UCSD-AML1 (cell line): ENCODE results near the gene PARP12.

Source experiments
- DNase-seq: peaks from one replicate; lab custom pipeline; 2025; ENCODE audit not compliant: unreplicated experiment; lab: John Stamatoyannopoulos, UW

Gene PARP12

GRCh38 chr7:140059273-140060242, 3.2 kb downstream of the PARP12 start:
- peak; percentile 8 for DNase-seq

GRCh38 chr7:140058517-140058916, 4.2 kb downstream of the PARP12 start:
- no peak for DNase-seq

GRCh38 chr7:140057143-140057535, 5.6 kb downstream of the PARP12 start:
- DNase-seq: no peak

DNA sequence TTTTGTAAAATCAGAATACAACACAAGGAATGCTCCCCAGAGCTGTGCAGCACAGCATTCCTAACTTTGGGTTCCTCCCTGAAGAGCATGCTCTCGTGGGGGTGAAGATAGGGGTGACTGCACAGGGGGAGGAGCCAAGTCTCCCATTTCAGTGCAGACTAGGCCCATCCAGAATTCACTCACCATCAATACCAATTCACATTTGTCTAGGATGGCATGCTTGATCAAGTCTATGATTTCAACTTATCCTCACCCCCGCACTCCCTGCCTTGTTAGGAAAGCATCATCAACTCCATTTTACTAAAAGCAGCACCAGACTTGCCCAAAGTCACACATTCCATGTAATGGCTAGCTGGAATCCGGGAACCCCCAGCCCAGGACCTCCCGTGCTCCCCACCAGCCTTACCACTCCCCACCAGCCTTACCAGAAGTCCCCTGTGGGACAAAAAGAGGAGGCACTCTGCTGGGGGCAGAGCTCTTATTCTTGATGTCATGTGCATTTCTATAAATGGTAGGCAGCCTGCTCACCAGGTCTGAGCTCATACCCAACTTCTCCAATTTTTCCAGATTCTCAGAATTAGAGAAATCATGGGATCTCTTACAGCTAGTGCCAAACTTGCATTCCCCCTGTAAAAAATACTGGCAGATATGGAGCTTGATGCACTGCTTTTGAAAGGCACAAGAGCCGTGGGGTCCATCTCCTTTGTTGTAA, 6.2 kb downstream of the PARP12 start:
- no peak for DNase-seq

DNA sequence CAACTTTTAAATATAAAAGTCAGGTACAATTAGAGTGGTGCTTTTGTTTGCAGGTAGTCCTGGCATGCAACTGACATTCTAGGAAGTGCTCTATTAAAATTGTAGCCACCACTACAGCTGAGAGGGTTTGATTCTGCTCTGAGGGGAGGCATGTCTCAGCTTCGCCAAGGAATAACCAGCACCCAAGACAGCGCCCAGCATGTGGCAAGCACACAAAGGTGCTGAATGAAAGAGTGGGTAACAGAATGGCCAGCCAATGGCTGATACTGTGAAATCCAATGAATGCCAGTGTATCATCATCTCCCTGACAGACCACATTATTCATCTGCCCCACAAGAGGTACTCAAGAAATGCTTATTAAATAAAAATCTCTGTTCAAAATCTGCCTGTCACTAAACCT, 6.9 kb downstream of the PARP12 start:
- no peak for DNase-seq

GRCh38 chr7:140054751-140055150, 8.0 kb downstream of the PARP12 start:
- no peak for DNase-seq

DNA sequence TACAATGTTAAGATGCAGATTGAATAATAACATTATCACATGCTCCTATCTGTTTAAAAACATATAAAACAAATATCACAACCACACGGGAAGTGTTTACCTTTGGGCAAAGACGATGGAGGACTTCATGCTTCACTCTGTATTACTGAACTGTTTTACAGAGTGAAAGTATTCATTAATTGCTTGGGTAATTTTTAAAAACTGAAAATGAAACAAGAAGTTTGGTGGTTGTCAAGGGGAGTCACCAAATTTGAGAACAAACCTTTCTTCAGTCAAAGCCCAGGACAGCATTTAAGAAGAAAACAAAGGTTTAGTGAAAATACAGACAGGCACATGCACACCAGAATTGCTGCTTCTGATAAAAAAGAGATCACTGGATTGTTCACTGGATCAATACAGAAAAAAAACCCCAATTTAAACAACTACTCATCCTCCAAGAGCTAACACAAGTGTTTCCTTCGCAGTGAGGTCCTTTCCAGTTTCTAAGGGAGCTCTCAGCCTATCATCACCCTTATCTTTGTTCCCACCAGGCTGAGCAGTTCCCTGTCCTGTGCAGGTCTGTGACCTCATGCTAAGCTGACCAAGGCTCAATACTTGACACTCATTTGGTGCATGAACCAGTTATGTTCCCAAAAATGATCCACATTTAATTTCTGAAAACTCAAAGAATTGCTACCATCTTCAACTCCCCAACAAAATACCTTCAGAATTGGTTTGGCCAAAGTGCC, 8.8 kb downstream of the PARP12 start:
- DNase-seq: no peak

DNA sequence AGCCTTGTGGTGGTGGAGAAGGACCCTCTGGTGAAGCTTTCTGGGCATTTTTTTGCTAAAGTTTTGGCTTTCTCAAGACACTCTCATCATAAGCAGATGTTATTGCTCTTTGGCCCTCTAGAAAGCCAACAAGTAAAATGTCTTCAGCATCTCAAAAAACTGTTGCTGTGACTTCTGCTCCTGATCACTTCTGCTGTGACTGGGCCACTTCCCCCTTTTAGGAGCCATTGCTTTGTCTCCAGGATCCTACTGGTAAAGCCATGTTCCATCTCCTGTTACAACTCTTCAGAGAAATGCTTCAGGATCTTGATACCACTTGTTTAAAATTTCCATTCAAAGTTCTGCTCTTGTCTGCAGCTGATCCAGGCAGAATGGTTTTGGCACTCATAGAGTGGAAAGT, 10.9 kb downstream of the PARP12 start:
- DNase-seq: no peak

DNA sequence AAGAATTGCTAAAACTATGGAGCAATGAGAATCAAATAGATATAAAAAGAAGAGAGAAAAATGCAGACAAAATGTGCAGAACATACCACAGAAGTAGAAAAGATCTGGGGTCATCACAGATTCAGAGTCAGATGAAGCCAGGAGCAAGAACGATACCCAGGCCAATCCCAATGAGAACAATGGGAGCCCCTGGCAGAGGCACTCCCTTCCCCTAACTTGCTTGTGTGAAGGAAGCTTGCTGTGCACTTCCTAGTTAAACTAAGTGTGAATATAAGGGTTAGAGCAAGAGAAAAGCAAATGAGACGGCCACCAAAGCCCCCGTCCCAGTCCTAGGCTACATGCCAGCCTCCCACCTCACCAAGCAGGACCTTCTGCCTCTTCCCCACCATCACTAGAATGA, 12.7 kb downstream of the PARP12 start:
- no peak for DNase-seq

GRCh38 chr7:140049339-140050024, 13.3 kb downstream of the PARP12 start:
- DNase-seq: no peak

DNA sequence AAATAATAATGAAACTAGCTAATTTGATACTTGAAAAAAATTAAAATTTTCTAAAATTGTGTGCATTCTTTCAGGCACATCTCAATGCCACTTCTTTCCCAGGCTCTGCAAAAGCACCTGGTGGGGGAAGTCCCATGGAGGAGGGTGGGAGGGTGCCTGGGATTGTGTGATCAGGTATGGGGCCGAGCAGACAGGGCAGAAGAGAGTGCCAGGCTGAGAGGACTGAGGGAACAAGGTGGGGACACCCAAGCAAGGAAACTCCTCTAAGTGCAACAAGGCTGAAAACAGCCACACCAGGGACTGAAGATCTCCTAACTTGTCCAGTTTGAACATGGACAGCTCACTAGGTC, 13.8 kb downstream of the PARP12 start:
- DNase-seq: no peak

- no peak for DNase-seq
Measured at GRCh38 chr7:140048138-140048537, 14.6 kb downstream of the PARP12 start.

DNA sequence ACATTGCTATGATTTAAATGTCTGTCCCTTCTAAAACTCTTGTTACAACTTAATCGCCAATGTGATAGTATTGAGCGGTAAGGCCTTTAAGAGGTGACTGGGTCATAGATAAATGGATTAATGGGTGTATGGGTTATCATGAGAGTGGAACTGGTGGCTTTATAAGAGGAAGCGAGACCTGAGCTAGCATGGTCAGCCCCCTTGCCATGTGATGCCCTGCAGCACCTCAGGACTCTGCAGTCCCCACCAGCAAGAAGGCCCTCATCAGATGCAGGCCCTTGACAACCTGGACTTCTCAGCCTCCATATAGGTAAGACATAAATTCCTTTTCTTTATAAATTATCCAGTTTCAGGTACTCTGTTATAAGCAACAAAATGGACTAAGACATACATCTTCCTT, 15.6 kb downstream of the PARP12 start:
- no peak for DNase-seq

DNA sequence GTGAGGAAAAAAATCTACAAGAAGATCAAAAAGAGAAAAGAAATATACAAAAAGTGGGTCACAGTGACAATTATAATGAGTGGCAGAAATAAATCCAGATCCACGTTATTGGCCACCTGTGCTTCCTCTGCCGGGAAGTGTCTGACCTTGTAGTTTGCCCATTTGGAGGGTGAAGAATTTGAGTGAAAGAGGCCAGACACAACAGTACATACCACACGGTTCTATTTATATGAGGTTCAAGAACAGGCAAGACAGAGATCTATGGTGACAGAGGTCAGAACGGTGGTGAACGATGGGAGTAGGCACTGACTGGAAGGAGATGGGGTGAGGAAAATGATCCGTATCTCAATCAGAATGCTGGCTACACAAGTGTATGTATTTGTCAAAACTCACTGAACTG, 17.1 kb downstream of the PARP12 start:
- DNase-seq: no peak

DNA sequence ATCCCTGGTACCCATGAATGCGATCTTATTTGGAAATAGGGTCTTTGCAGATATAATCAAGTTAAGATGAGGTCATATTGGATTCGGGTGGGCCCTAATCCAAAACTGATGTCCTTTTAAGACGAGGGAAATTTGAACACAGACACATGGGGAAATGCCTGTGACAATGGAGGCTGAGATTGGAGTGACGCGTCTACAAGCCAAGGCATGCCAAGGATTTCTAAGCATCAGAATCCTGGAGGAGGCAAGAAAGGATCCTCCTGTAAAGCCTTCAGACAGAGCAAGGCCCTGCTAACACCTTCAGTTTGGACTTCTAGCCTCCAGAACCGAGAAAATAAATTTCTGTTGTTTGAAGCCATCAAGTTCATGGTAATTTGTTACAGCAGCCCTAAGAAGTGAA, 18.5 kb downstream of the PARP12 start:
- DNase-seq: no peak

DNA sequence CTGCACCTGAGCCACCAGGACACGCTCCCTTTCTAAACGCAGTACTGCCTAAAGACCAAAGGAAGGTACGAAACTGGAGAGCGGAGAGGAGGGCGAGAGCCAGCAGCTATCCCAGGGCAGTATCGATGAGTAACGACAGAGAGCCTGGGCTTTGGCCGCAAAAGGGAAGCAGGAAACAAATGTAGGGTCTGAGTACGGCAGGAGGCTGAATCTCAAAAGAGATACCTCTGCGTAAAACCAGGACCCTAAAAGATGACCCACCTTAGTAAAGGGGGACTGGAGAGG, 20.4 kb downstream of the PARP12 start:
- no peak for DNase-seq

DNA sequence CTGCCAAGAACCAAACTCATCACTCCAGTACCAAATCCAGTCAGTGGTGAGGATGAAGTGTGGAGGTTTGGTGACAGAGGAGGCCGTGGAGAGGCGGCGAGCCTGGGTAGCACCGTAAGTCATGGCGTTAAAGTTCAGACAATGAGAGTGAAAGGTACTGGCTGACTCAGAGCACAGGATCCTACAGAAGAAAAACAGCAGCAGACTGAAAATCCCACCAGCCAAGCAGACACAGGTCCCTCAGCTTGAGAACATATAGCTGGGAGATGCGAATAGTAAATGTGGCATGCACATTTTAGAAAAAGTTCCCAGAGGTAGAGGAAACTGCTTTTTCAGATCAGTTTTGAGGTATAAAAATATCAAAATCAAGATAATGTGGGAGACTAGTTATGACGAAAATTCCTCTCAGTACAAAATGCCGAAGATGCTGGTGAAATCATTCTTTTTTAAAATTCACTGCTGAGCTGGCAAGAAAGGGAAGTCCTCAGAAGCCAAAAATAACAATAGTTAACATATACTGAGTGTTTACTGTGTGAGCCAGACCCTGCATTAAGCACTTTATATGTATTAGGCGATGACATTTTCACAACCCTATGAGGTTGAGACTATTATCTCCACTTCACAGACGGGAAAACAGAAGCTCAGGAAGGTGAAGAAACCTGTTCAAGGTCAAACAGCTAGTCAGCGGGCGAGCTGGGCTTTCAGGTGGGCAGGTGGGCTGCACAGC, 20.9 kb downstream of the PARP12 start:
- no peak for DNase-seq

DNA sequence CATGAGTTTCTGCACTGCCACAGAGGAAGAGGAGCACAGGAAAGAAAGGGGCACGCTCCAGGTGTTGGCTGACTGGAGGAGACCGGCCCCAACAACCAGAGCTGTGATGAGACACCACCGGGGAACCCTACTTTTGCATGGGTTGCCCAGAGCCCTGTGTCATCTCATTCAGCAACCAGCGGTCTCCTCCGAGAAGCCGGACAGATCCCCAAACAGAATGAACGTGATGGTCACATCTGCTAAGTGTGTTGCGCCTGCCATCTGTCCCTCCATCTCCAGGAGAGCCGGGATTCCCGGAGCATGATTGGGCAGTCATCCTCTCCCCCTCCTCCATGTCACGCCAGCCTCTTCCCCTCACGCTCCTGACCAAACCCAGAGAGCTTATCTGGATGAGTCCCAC, 22.9 kb downstream of the PARP12 start:
- DNase-seq: no peak

DNA sequence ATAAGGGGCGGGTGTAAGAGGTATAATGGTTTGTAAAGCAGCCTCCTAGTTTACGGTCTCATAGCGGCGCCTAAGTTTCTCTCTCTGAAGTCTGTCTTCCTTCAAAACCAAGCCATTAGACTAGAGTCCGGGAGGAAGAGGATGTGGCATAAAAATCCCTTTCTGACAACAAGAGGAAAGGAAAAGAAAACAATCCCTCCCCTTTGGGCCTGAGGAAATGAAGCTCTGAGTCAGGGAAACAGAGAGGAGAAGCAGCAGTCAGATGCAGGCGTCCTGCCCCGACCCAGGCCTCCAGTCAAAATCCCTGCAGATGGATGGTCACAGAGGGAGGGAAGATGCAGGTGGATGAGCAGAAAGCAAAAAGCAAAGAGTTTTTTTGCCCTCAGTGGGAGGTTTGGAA, 23.7 kb downstream of the PARP12 start:
- DNase-seq: no peak

DNA sequence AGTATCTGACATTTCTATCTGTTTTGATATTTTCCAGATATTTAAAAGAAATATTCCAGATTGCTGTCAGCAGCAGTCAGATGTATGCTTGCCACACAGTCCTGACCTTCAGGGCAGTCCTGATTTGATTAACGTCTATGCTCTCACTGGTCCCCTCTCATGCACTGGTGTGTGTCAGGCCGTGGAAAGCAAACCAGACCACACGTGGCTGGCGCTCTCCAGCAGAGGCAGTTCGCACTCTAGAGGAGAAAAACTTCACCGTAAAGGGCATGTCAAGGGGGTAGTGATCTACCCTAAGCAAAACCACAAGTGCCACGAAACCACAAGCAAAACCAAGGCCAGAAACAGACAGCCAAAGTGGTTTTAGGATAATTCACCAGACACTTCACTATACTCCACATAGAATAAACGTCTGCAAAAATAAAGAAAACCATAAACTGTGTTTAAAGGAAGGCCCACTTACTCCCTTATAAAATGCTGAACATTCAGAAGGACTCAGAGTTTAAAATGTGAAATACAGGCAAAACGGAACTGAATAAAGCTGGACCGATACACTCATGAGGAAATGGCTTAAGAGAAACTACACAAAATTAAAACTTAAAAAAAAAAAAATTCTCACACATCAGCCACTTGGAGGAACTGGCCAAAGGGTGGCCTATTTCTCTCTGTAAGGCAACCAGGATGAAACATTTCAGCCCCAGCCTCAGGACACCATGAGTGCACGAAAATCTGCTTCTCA, 26.4 kb downstream of the PARP12 start:
- no peak for DNase-seq
